Naive thymus-derived CD4-positive, alpha-beta T cell (primary cell): ENCODE data around the gene ZDHHC4. TPM values are rescaled to one million over a fixed set of nuclear protein-coding genes. Genes with fewer than 3 reads are reported as not detected.
"Not testable (repeated sequence)": the region's sequence is repeated elsewhere in the genome, so short reads cannot be mapped to it uniquely, and the experiment has no call there.

Experiments used
- ATAC-seq: fragments of 150-1000 bp; cut with Tn5 transposase; 2 replicates; pipeline ENCODE4 v1.10.0; 2021; ENCODE audit warnings: mild to moderate bottlenecking, moderate library complexity
- CTCF ChIA-PET: fragments of 350-600 bp; sonication (Branson Sonifier 250); formaldehyde crosslinking; loops from one replicate; lab custom pipeline; 2021; ENCODE audit warnings: antibody characterized with exemption; lab: Charles Lee
- POLR2A ChIA-PET: fragments of 350-600 bp; sonication (Branson Sonifier 250); formaldehyde crosslinking; loops from one replicate; lab custom pipeline; 2021; ENCODE audit warnings: antibody characterized with exemption, inconsistent platforms; lab: Charles Lee
- DNase-seq, 9 donors: peaks; one replicate each; pipeline versions ENCODE4 v3.0.0 to v3.0.0-alpha.2; 2020 to 2022; ENCODE audit warnings: mixed read lengths in 1 of 9
- H3K27ac ChIP-seq: one replicate; pipeline ENCODE4 v1.7.0; 2013; ENCODE audit warnings: mild to moderate bottlenecking, low read depth, low read length, moderate library complexity
- H3K27me3 ChIP-seq, 2 donors: one replicate each; pipeline ENCODE4 v1.7.0; 2013; ENCODE audit warnings: low read length in 2 of 2, mild to moderate bottlenecking in 2 of 2, moderate library complexity in 2 of 2; ENCODE audit not compliant: control insufficient read depth in 2 of 2, insufficient read depth in 2 of 2
- H3K36me3 ChIP-seq, 3 experiments: 1 replicate in 2 of 3; 2 replicates in 1 of 3; pipeline ENCODE4 v1.7.0; 2013; ENCODE audit warnings: low read length in 3 of 3, mild to moderate bottlenecking in 3 of 3, moderate library complexity in 1 of 3; ENCODE audit not compliant: insufficient read depth in 3 of 3, control insufficient read depth in 2 of 3
- H3K4me1 ChIP-seq, 2 donors: one replicate each; pipeline ENCODE4 v1.7.0; 2013; ENCODE audit warnings: low read length in 2 of 2, mild to moderate bottlenecking in 2 of 2, moderate library complexity in 1 of 2; ENCODE audit not compliant: control insufficient read depth in 2 of 2, insufficient read depth in 2 of 2
- H3K4me3 ChIP-seq: 2 replicates; pipeline ENCODE4 v1.7.0; 2013; ENCODE audit warnings: mild to moderate bottlenecking, low read length
- H3K9me3 ChIP-seq, 3 experiments: 1 replicate in 2 of 3; 2 replicates in 1 of 3; pipeline ENCODE4 v1.7.0; 2013; ENCODE audit warnings: low read length in 3 of 3; ENCODE audit not compliant: control insufficient read depth in 2 of 3
- H3K27ac Mint-ChIP-seq, 9 donors: one replicate each; pipeline ENCODE4 v1.8.0; 2020 to 2022; ENCODE audit warnings: mixed read lengths in 9 of 9, mild to moderate bottlenecking in 8 of 9, moderate library complexity in 5 of 9, inconsistent platforms in 2 of 9
- H3K27me3 Mint-ChIP-seq, 5 donors: one replicate each; pipeline ENCODE4 v1.8.0; 2021 to 2022; ENCODE audit warnings: mixed read lengths in 5 of 5, mild to moderate bottlenecking in 1 of 5
- H3K36me3 Mint-ChIP-seq, 5 donors: one replicate each; pipeline ENCODE4 v1.8.0; 2020 to 2022; ENCODE audit warnings: mixed read lengths in 5 of 5, mild to moderate bottlenecking in 3 of 5, inconsistent platforms in 1 of 5
- H3K4me1 Mint-ChIP-seq, 7 donors: one replicate each; pipeline ENCODE4 v1.8.0; 2020 to 2022; ENCODE audit warnings: mixed read lengths in 7 of 7, mild to moderate bottlenecking in 3 of 7, inconsistent platforms in 1 of 7
- H3K4me3 Mint-ChIP-seq, 10 donors: one replicate each; pipeline ENCODE4 v1.8.0; 2020 to 2022; ENCODE audit warnings: mild to moderate bottlenecking in 10 of 10, mixed read lengths in 10 of 10, moderate library complexity in 6 of 10, inconsistent platforms in 2 of 10
- H3K9me3 Mint-ChIP-seq, 11 donors: one replicate each; pipeline ENCODE4 v1.8.0; 2020 to 2022; ENCODE audit warnings: mixed read lengths in 11 of 11, mild to moderate bottlenecking in 4 of 11, inconsistent platforms in 1 of 11, moderate library complexity in 1 of 11
- intact Hi-C, 2 donors: fragments of 100-400 bp; cut with micrococcal nuclease; formaldehyde crosslinking; loops; one replicate each; pipeline ENCODE4 v1.15.1; 2023
- polyA plus RNA-seq, 2 donors: library from polyadenylated mRNA; unstranded; fragments of 300-500 nt; fragmentation: Illumina TruSeq; gene quantifications; one replicate each; pipeline ENCODE4 v1.2.3, GENCODE V29; 2021
- total RNA-seq, 6 experiments: library from RNA in 5 of 6; stranded (reverse) in 5 of 6; gene quantifications; 1 replicate in 5 of 6; 2 replicates in 1 of 6; pipeline ENCODE4 v1.2.3 and lab custom pipeline; 2021 to 2026

Gene ZDHHC4
- total and polyA plus RNA-seq, 7 experiments from 2014 or later = 25.2 to 82.1 (median 39.2) TPM

GRCh38 chr7:6571160-6571779 is 6.0 kb upstream of the ZDHHC4 start:
- Mint-ChIP-seq H3K4me3 (no peak overlapping the region), H3K27me3 (peaks cover 0 to 4% (median 0%) of the 10 kb centered on the region in 5 donors), H3K27ac (no peak overlapping the region), H3K36me3 (no peaks in the 10 kb centered on the region), H3K4me1 (peaks cover 0 to 3% (median 0%) of the 10 kb centered on the region in 7 donors), H3K9me3 (no peaks in the 10 kb centered on the region)
- POLR2A ChIA-PET = no interaction called here
- H3K4me1 ChIP-seq = no peaks in the 10 kb centered on the region
- ATAC-seq (no peak), DNase-seq (no peak)
- CTCF ChIA-PET = interaction anchor here (0.6 kb wide), 1 partner anchor 10 kb away, joined by 6 read pairs; no protein-coding TSS in a partner anchor
- no peaks in the 10 kb centered on the region for H3K27me3 ChIP-seq
- H3K36me3 ChIP-seq = no peaks in the 10 kb centered on the region
- intact Hi-C loops = no loop called here
- H3K4me3 ChIP-seq = no peak overlapping the region
- no peak overlapping the region for H3K27ac ChIP-seq
- no peaks in the 10 kb centered on the region for H3K9me3 ChIP-seq

GRCh38 chr7:6575281-6576023 is 1.8 kb upstream of the ZDHHC4 start:
- CTCF ChIA-PET = interaction anchor here (0.9 to 1.4 kb wide), 4 partner anchors 15 to 60 kb away, joined by 3 read pairs; partner anchors contain the start of gene INTS15
- Mint-ChIP-seq H3K36me3 (peaks cover 0 to 7% (median 0%) of the 10 kb centered on the region in 5 donors), H3K4me1 (peaks cover 0 to 20% (median 9%) of the 10 kb centered on the region in 7 donors), H3K9me3 (no peaks in the 10 kb centered on the region), H3K4me3 (peak overlapping the region in 8 of 10 donors; percentile 36 to 84 (median 58)), H3K27me3 (peaks cover 0 to 4% (median 0%) of the 10 kb centered on the region in 5 donors), H3K27ac (peak overlapping the region in 6 of 9 donors; percentile 43 to 81 (median 68))
- POLR2A ChIA-PET = interaction anchor here (1.0 to 1.7 kb wide), 3 partner anchors 13 to 44 kb away, joined by 4 to 10 read pairs (median 6); partner anchors contain the start of gene INTS15
- H3K4me3 ChIP-seq = no peak overlapping the region
- H3K9me3 ChIP-seq = no peaks in the 10 kb centered on the region
- no peaks in the 10 kb centered on the region for H3K4me1 ChIP-seq
- intact Hi-C loops = loop anchor here in 1 of 2 donors (5.0 kb wide), 2 partner anchors 128 to 992 kb away; partner anchors contain the start of genes DAGLB and MIOS
- no peaks in the 10 kb centered on the region for H3K27me3 ChIP-seq
- DNase-seq (no peak), ATAC-seq (no peak)
- peaks cover 0 to 3% (median 0%) of the 10 kb centered on the region in 3 experiments for H3K36me3 ChIP-seq
- no peak overlapping the region for H3K27ac ChIP-seq

GRCh38 chr7:6576024-6576866 is 1.0 kb upstream of the ZDHHC4 start:
- ChIA-PET CTCF (interaction anchor here (0.9 to 1.4 kb wide), 4 partner anchors 14 to 60 kb away, joined by 3 to 4 read pairs (median 3); partner anchors contain the start of gene INTS15), POLR2A (interaction anchor here (0.7 to 1.8 kb wide), 7 partner anchors 12 to 129 kb away, joined by 3 to 10 read pairs (median 4); partner anchors contain the start of gene INTS15)
- no peaks in the 10 kb centered on the region for H3K4me1 ChIP-seq
- DNase-seq = no peak
- no peaks in the 10 kb centered on the region for H3K9me3 ChIP-seq
- H3K27ac ChIP-seq = peak overlapping the region; percentile 55
- peaks cover 0 to 20% (median 12%) of the 10 kb centered on the region in 7 donors for H3K4me1 Mint-ChIP-seq
- no peak for ATAC-seq
- H3K27me3 ChIP-seq = no peaks in the 10 kb centered on the region
- H3K4me3 ChIP-seq = no peak overlapping the region
- H3K36me3 Mint-ChIP-seq = peaks cover 0 to 12% (median 4%) of the 10 kb centered on the region in 5 donors
- peak overlapping the region in 8 of 9 donors; percentile 49 to 86 (median 74) for H3K27ac Mint-ChIP-seq
- peaks cover 0 to 4% (median 0%) of the 10 kb centered on the region in 5 donors for H3K27me3 Mint-ChIP-seq
- H3K9me3 Mint-ChIP-seq = no peaks in the 10 kb centered on the region
- peak overlapping the region; percentile 36 to 90 (median 64) for H3K4me3 Mint-ChIP-seq
- peaks cover 0 to 11% (median 0%) of the 10 kb centered on the region in 3 experiments for H3K36me3 ChIP-seq
- intact Hi-C loops = loop anchor here in 1 of 2 donors (5.0 kb wide), 2 partner anchors 129 to 991 kb away; partner anchors contain the start of genes DAGLB and MIOS

GRCh38 chr7:6576867-6577368 is 336 bp upstream of the ZDHHC4 start:
- ATAC-seq, H3K27me3 Mint-ChIP-seq, H3K4me1 ChIP-seq, H3K9me3 ChIP-seq, H3K27me3 ChIP-seq, H3K9me3 Mint-ChIP-seq: not testable (repeated sequence)
- CTCF ChIA-PET = interaction anchor here (1.2 to 1.4 kb wide), 3 partner anchors 12 to 52 kb away, joined by 3 to 6 read pairs (median 4); no protein-coding TSS in a partner anchor
- H3K4me1 Mint-ChIP-seq = peaks cover 0 to 26% (median 16%) of the 10 kb centered on the region in 7 donors
- peaks cover 0 to 19% (median 10%) of the 10 kb centered on the region in 5 donors for H3K36me3 Mint-ChIP-seq
- Histone ChIP-seq H3K4me3 (peak overlapping the region; percentile 76), H3K36me3 (peaks cover 0 to 18% (median 0%) of the 10 kb centered on the region in 3 experiments), H3K27ac (peak overlapping the region; percentile 99)
- peak overlapping the region in 7 of 9 donors; percentile 56 to 95 (median 89) for H3K27ac Mint-ChIP-seq
- H3K4me3 Mint-ChIP-seq = peak overlapping the region; percentile 83 to 91 (median 89)
- intact Hi-C loops = loop anchor here (1.0 to 5.0 kb wide), 3 partner anchors 13 to 990 kb away; partner anchors contain the start of genes INTS15 (in 2 of the 2), DAGLB (in 1 of the 2) and MIOS (in 1 of the 2)
- POLR2A ChIA-PET = interaction anchor here (0.6 to 2.1 kb wide), 8 partner anchors 13 to 153 kb away, joined by 3 to 14 read pairs (median 4); partner anchors contain the start of gene INTS15
- peak in 1 of 9 donors; percentile 23 for DNase-seq

GRCh38 chr7:6578114-6579084 is 1.1 kb downstream of the ZDHHC4 start:
- DNase-seq (no peak), ATAC-seq (no peak)
- Mint-ChIP-seq H3K27ac (peak overlapping the region; percentile 83 to 96 (median 93)), H3K4me1 (peaks cover 0 to 29% (median 16%) of the 10 kb centered on the region in 7 donors), H3K36me3 (peaks cover 0 to 25% (median 10%) of the 10 kb centered on the region in 5 donors), H3K27me3 (no peaks in the 10 kb centered on the region), H3K4me3 (peak overlapping the region; percentile 83 to 91 (median 89)), H3K9me3 (no peaks in the 10 kb centered on the region)
- CTCF ChIA-PET = interaction anchor here (1.3 to 1.4 kb wide), 2 partner anchors 10 to 12 kb away, joined by 3 to 6 read pairs; no protein-coding TSS in a partner anchor
- Histone ChIP-seq H3K27me3 (no peaks in the 10 kb centered on the region), H3K36me3 (peaks cover 0 to 31% (median 6%) of the 10 kb centered on the region in 3 experiments), H3K4me1 (no peaks in the 10 kb centered on the region), H3K4me3 (peak overlapping the region; percentile 76), H3K9me3 (no peaks in the 10 kb centered on the region), H3K27ac (peak overlapping the region; percentile 99)
- POLR2A ChIA-PET = interaction anchor here (0.8 to 2.1 kb wide), 6 partner anchors 9 to 58 kb away, joined by 3 to 14 read pairs (median 4); partner anchors contain the start of genes INTS15 and ZNF316
- intact Hi-C loops = loop anchor here in 1 of 2 donors (5.0 kb wide), 2 partner anchors 131 to 989 kb away; partner anchors contain the start of genes DAGLB and MIOS
